WERI-Rb-1 (cell line): ENCODE results near the gene CABP4.

Experiments
- DNase-seq: peaks from one replicate; pipeline ENCODE4 v3.0.0-alpha.2; 2020
- H3K27ac ChIP-seq: fragments of 250-450 bp; sonication (Bioruptor Pico); 2 replicates; pipeline ENCODE4 v1.5.1; 2020; ENCODE audit warnings: mild to moderate bottlenecking, moderate library complexity
- H3K27me3 ChIP-seq: fragments of 250-450 bp; sonication (Bioruptor Pico); 2 replicates; pipeline ENCODE4 v1.5.1; 2021; ENCODE audit warnings: mild to moderate bottlenecking, low read depth, moderate library complexity; ENCODE audit not compliant: insufficient read depth, severe bottlenecking
- H3K36me3 ChIP-seq: fragments of 250-450 bp; sonication (Bioruptor Pico); 2 replicates; pipeline ENCODE4 v1.5.1; 2020; ENCODE audit warnings: mild to moderate bottlenecking, moderate library complexity
- H3K4me3 ChIP-seq: 2 replicates; pipeline ENCODE4 v1.5.1; 2011; ENCODE audit warnings: low read depth, mild to moderate bottlenecking, control low read depth, low read length
- H3K9me3 ChIP-seq: fragments of 250-450 bp; sonication (Bioruptor Pico); 2 replicates; pipeline ENCODE4 v1.5.1; 2021; ENCODE audit warnings: mild to moderate bottlenecking, moderate library complexity; ENCODE audit not compliant: severe bottlenecking
- TF ChIP-seq, protein P1 (sequence below): IDR thresholded peaks from 2 replicates; pipeline ENCODE4 v1.5.1; 2011; ENCODE audit warnings: low read depth, mild to moderate bottlenecking, control low read depth, inconsistent platforms, low read length

CABP4 gene

DNA sequence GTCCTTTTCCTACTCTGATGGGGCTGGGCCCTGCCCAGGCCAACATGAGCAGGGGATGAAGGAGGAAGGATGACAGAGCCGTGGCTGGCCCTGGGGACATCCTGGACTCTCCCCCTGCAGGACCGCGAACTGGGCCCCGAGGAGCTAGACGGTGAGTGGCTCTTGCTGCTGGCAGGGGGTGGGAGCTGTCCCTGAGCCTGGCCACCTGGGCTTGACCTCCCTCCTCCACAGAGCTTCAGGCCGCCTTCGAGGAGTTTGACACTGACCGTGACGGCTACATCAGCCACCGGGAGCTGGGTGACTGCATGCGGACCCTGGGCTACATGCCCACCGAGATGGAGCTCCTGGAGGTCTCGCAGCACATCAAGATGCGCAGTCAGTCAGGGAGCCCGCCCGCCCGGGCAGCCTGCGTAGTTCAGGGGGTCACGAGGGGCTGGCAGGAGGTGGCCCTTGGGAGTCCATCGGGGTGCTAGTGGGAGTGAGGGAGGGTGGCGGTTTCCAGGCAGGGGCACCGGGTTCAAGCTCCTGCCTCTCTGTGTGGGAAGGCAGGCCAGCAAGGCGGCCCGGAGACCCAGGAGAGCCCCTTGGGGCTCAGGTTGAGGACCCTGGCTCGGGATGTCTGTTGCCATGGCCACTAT is 1.0 kb downstream of the CABP4 start:
- Histone ChIP-seq H3K27me3 (no peaks in the 10 kb centered on the region), H3K9me3 (no peaks in the 10 kb centered on the region), H3K4me3 (no peak overlapping the region), H3K36me3 (no peaks in the 10 kb centered on the region), H3K27ac (no peak overlapping the region)
- TF ChIP-seq, protein P1, sequence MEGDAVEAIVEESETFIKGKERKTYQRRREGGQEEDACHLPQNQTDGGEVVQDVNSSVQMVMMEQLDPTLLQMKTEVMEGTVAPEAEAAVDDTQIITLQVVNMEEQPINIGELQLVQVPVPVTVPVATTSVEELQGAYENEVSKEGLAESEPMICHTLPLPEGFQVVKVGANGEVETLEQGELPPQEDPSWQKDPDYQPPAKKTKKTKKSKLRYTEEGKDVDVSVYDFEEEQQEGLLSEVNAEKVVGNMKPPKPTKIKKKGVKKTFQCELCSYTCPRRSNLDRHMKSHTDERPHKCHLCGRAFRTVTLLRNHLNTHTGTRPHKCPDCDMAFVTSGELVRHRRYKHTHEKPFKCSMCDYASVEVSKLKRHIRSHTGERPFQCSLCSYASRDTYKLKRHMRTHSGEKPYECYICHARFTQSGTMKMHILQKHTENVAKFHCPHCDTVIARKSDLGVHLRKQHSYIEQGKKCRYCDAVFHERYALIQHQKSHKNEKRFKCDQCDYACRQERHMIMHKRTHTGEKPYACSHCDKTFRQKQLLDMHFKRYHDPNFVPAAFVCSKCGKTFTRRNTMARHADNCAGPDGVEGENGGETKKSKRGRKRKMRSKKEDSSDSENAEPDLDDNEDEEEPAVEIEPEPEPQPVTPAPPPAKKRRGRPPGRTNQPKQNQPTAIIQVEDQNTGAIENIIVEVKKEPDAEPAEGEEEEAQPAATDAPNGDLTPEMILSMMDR = no peak
- no peak for DNase-seq

DNA sequence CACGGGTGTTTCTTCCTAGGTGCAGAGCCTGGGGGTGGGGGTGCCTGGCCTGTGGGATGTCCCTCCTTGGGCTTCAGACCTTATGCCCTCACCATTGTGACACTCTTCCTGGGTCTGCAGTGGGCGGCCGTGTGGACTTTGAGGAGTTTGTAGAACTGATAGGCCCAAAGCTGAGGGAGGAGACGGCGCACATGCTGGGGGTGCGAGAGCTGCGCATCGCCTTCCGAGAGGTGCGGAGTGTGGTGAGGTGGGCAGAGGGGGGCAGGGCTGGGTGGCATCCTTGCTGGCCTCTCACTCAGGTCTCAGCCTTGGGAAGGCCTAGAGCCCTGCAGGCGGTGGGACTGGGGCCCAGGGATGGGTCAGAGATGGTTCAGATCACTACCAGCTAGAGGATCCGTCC is 2.3 kb downstream of the CABP4 start:
- H3K27ac ChIP-seq = no peak overlapping the region
- H3K36me3 ChIP-seq = no peaks in the 10 kb centered on the region
- H3K4me3 ChIP-seq = no peak overlapping the region
- TF ChIP-seq, protein P1 = no peak
- H3K27me3 ChIP-seq = no peaks in the 10 kb centered on the region
- no peaks in the 10 kb centered on the region for H3K9me3 ChIP-seq
- no peak for DNase-seq

DNA sequence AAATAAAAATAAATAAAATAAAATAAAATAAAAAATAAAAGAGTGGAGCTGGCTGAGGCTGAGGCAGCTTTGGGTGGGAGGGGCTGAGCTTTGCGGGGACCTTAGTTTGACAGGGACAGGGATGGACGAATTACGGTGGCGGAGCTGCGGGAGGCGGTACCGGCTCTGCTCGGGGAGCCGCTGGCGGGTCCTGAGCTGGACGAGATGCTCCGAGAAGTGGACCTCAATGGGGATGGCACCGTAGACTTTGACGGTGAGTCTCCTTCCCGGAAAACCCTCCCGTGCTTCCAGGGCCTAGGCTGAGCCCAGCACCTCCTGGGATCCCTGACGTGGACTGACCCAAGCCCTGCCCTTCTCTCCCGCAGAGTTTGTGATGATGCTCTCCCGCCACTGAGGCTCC is 3.1 kb downstream of the CABP4 start:
- TF ChIP-seq, protein P1 = no peak
- no peak for DNase-seq
- H3K27ac ChIP-seq = no peak overlapping the region
- no peaks in the 10 kb centered on the region for H3K27me3 ChIP-seq
- no peak overlapping the region for H3K4me3 ChIP-seq
- no peaks in the 10 kb centered on the region for H3K36me3 ChIP-seq
- no peaks in the 10 kb centered on the region for H3K9me3 ChIP-seq

DNA sequence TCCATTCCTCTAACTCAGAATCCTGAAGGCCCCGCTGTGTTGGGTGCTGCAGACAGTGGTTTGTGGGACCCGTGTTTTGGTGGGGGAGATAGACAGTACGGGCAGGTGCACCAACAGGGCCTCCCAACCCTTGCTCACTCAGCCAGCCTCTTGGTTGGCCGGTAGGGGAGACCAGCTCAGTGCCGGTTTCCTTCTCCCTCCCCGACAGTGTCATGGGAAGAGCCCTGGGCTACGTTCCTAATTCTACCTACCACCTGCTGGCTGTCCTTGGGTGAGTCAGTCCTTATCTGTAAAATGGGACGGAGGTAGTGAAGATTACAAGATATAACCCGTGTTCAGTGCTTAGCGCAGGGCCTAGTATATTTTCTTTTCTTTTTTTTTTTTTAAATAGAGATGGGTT is 8.0 kb downstream of the CABP4 start:
- TF ChIP-seq, protein P1 = no peak
- no peak for DNase-seq
- Histone ChIP-seq H3K27me3 (no peaks in the 10 kb centered on the region), H3K27ac (no peak overlapping the region), H3K9me3 (no peaks in the 10 kb centered on the region), H3K4me3 (no peak overlapping the region), H3K36me3 (no peaks in the 10 kb centered on the region)

DNA sequence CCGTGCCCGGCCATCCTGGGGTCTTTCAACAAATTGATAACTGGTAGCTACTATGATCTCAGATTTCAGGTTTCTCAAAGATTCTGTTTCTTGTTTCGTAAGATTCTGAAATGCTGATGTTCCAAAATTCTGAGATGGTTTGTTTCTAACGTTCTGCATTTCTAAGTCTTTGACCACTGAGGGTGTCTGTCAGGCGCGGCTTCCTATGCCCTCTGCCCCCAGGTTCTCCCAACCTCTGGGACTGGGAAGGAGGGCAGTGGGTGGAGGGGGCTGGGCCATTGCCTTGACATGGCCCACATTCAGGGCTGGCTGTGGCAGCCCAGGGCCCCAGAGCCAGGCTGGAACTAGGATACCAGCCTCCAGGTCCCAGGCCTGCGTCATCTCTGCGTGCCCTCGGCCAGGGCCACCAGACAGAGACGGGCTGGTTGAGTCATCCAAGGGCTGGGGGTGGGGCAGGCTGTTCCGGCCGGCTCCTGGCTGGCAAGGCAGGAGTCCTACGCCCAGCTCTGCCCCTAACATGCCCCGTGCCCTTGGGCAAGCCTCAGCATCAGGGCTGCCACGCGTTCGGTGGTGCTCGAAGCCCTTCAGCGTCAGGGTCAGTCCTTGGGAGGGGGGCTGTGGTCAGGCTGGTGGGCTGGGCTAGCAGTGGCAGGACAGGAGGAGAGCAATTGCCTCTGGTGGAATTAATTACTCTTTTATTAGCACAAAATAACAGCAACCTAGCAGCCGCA is 8.7 kb downstream of the CABP4 start:
- no peaks in the 10 kb centered on the region for H3K27me3 ChIP-seq
- TF ChIP-seq, protein P1 = no peak
- no peak for DNase-seq
- no peak overlapping the region for H3K4me3 ChIP-seq
- H3K27ac ChIP-seq = no peak overlapping the region
- no peaks in the 10 kb centered on the region for H3K36me3 ChIP-seq
- no peaks in the 10 kb centered on the region for H3K9me3 ChIP-seq
